KMS-11 (cell line): ENCODE results near the gene GLI3.

Experiments
- H2AFZ ChIP-seq: fragments of 200-600 bp; sonication (generic); 2 replicates; pipeline ENCODE4 v1.6.1; 2016; ENCODE audit warnings: antibody characterized with exemption, mixed run types, low read depth
- H3K27ac ChIP-seq: fragments of 200-600 bp; sonication (generic); 2 replicates; pipeline ENCODE4 v1.6.1; 2016; ENCODE audit warnings: mild to moderate bottlenecking, mixed run types
- H3K27me3 ChIP-seq: fragments of 200-600 bp; sonication (generic); 2 replicates; pipeline ENCODE4 v1.6.1; 2017; ENCODE audit warnings: mild to moderate bottlenecking, low read depth, mixed run types, moderate library complexity; ENCODE audit not compliant: insufficient read depth
- H3K36me3 ChIP-seq: fragments of 200-600 bp; sonication (generic); 2 replicates; pipeline ENCODE4 v1.6.1; 2017; ENCODE audit warnings: mild to moderate bottlenecking, mixed run types; ENCODE audit not compliant: insufficient read depth
- H3K4me1 ChIP-seq: fragments of 200-600 bp; sonication (generic); 2 replicates; pipeline ENCODE4 v1.6.1; 2016; ENCODE audit warnings: mild to moderate bottlenecking, low read depth, mixed run types; ENCODE audit not compliant: poor library complexity, severe bottlenecking
- H3K4me2 ChIP-seq: fragments of 200-600 bp; sonication (generic); 2 replicates; pipeline ENCODE4 v1.7.0; 2016; ENCODE audit warnings: mild to moderate bottlenecking, mixed run types
- H3K4me3 ChIP-seq: fragments of 200-600 bp; sonication (generic); IDR thresholded peaks from 2 replicates; pipeline ENCODE4 v1.6.1; 2017; ENCODE audit warnings: low read depth, low read length, mixed read lengths; ENCODE audit not compliant: insufficient read depth
- H3K79me2 ChIP-seq: fragments of 200-600 bp; sonication (generic); 2 replicates; pipeline ENCODE4 v1.6.1; 2016; ENCODE audit warnings: low read depth, mixed run types; ENCODE audit not compliant: insufficient read depth
- H3K9ac ChIP-seq: fragments of 200-600 bp; sonication (generic); 2 replicates; pipeline ENCODE4 v1.6.1; 2016; ENCODE audit warnings: mild to moderate bottlenecking, mixed run types
- H4K20me1 ChIP-seq: fragments of 200-600 bp; sonication (generic); 2 replicates; pipeline ENCODE4 v1.6.1; 2016; ENCODE audit warnings: mild to moderate bottlenecking, mixed run types; ENCODE audit not compliant: insufficient read depth
- TF ChIP-seq, protein P1 (sequence below): fragments of 200-600 bp; sonication (generic); conservative IDR thresholded peaks from 2 replicates; pipeline ENCODE4 v1.6.1; 2017; ENCODE audit warnings: low read depth, mild to moderate bottlenecking, antibody characterized with exemption, low read length, moderate library complexity, mixed read lengths

The GLI3 gene

DNA sequence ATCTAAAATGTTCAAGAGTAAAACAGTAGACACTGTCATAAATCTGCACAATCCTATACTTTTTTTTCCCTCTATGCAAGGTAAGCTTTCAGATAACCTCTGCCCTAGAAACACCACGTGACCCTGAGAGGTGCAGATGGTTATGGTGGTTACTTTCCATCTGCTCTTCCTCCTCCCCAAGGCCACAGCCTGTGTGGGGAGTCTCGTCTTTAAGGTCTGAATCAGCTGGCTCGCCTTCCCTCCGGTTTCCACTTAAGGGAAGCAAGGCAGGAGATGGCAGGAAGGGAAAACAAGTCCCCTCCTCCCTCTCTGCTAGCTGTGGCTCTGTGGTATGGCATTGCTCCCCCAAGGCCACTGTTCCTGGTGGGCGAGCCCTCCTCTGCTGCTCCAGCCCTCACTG lies 181.8 kb downstream of the GLI3 start:
- H2AFZ ChIP-seq: no peak overlapping the region
- H3K27ac ChIP-seq: no peak overlapping the region
- H3K4me3 ChIP-seq: no peak overlapping the region
- H3K36me3 ChIP-seq: no peaks in the 10 kb centered on the region
- H3K4me2 ChIP-seq: no peak overlapping the region
- H3K4me1 ChIP-seq: no peaks in the 10 kb centered on the region
- TF ChIP-seq, protein P1, sequence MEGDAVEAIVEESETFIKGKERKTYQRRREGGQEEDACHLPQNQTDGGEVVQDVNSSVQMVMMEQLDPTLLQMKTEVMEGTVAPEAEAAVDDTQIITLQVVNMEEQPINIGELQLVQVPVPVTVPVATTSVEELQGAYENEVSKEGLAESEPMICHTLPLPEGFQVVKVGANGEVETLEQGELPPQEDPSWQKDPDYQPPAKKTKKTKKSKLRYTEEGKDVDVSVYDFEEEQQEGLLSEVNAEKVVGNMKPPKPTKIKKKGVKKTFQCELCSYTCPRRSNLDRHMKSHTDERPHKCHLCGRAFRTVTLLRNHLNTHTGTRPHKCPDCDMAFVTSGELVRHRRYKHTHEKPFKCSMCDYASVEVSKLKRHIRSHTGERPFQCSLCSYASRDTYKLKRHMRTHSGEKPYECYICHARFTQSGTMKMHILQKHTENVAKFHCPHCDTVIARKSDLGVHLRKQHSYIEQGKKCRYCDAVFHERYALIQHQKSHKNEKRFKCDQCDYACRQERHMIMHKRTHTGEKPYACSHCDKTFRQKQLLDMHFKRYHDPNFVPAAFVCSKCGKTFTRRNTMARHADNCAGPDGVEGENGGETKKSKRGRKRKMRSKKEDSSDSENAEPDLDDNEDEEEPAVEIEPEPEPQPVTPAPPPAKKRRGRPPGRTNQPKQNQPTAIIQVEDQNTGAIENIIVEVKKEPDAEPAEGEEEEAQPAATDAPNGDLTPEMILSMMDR: no peak
- no peaks in the 10 kb centered on the region for H4K20me1 ChIP-seq
- H3K9ac ChIP-seq: no peak overlapping the region
- no peaks in the 10 kb centered on the region for H3K27me3 ChIP-seq
- no peaks in the 10 kb centered on the region for H3K79me2 ChIP-seq

DNA sequence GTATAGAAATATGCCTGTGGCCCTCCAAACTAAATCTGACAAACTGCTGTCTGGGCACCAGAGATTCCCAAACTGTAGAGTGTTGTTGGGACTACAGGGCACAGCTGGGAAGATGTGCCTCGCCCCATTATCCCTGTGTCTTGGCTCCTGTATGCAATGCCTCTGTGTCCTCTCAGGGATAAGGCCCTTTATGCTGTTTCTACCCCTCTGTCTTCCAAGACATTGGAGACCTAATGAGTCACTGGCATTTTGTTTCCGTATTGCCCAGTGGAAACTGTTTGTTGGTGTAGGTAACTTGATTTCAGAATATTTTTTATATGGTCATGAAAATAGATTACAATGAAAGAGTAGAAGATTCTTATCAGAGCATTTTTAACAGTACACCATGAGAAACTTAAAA lies 183.2 kb downstream of the GLI3 start:
- Histone ChIP-seq H4K20me1 (no peaks in the 10 kb centered on the region), H3K36me3 (no peaks in the 10 kb centered on the region), H2AFZ (no peak overlapping the region), H3K27ac (no peak overlapping the region), H3K4me3 (no peak overlapping the region), H3K9ac (no peak overlapping the region), H3K4me2 (no peak overlapping the region), H3K4me1 (no peaks in the 10 kb centered on the region), H3K79me2 (no peaks in the 10 kb centered on the region), H3K27me3 (no peaks in the 10 kb centered on the region)
- TF ChIP-seq, protein P1: no peak

- H3K4me1 ChIP-seq: no peaks in the 10 kb centered on the region
- no peak overlapping the region for H3K4me3 ChIP-seq
- no peak overlapping the region for H3K9ac ChIP-seq
- TF ChIP-seq, protein P1: no peak
- H4K20me1 ChIP-seq: no peaks in the 10 kb centered on the region
- no peak overlapping the region for H2AFZ ChIP-seq
- H3K36me3 ChIP-seq: no peaks in the 10 kb centered on the region
- no peaks in the 10 kb centered on the region for H3K27me3 ChIP-seq
- H3K27ac ChIP-seq: no peak overlapping the region
- H3K79me2 ChIP-seq: no peaks in the 10 kb centered on the region
- H3K4me2 ChIP-seq: no peak overlapping the region
These were observed 187.2 kb downstream of the GLI3 start for GRCh38 chr7:42049761-42050160.

- no peaks in the 10 kb centered on the region for H3K27me3 ChIP-seq
- H3K79me2 ChIP-seq: no peaks in the 10 kb centered on the region
- no peak overlapping the region for H3K9ac ChIP-seq
- no peaks in the 10 kb centered on the region for H3K36me3 ChIP-seq
- no peak overlapping the region for H3K4me2 ChIP-seq
- H3K4me1 ChIP-seq: no peaks in the 10 kb centered on the region
- H3K27ac ChIP-seq: no peak overlapping the region
- H4K20me1 ChIP-seq: no peaks in the 10 kb centered on the region
- no peak overlapping the region for H3K4me3 ChIP-seq
- H2AFZ ChIP-seq: no peak overlapping the region
- TF ChIP-seq, protein P1: no peak
These were observed 190.5 kb downstream of the GLI3 start for GRCh38 chr7:42046483-42046882.

DNA sequence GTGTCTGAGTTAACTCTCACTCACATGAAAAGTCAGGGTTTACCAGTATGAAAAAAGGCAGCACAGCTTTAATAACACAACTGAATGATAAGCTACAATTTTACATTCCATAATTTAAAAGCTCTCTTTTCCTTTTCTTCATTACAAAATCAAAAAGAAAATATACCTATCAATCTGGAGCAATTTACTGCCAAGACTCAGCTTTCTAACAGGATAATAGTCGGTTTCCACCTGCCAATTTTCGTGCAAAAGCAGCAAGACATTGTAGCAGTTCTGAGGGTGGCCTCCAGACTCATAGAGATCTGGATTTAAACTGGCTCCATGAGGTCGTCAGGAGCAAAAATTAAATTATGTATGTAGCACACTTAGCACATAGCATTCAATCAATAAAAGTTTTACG lies 191.0 kb downstream of the GLI3 start:
- H3K79me2 ChIP-seq: no peaks in the 10 kb centered on the region
- no peak overlapping the region for H2AFZ ChIP-seq
- TF ChIP-seq, protein P1: no peak
- no peaks in the 10 kb centered on the region for H3K27me3 ChIP-seq
- H3K4me3 ChIP-seq: no peak overlapping the region
- H3K9ac ChIP-seq: no peak overlapping the region
- no peaks in the 10 kb centered on the region for H3K36me3 ChIP-seq
- no peak overlapping the region for H3K4me2 ChIP-seq
- H3K4me1 ChIP-seq: no peaks in the 10 kb centered on the region
- no peak overlapping the region for H3K27ac ChIP-seq
- H4K20me1 ChIP-seq: no peaks in the 10 kb centered on the region
